Activated T-cell treated with anti-CD3 and anti-CD28 coated beads for 24 hours (primary cell): ENCODE measurements around the gene LRRC19.
A peak's percentile ranks its signal among the peaks of the same experiment; 100 is the strongest.

ENCODE experiments used
- DNase-seq: peaks from one replicate; pipeline ENCODE4 v3.0.0-alpha.2; 2020; ENCODE audit warnings: low read depth

The LRRC19 gene

GRCh38 chr9:26955921-26956859 lies 49.3 kb downstream of the LRRC19 start, which contains the start of gene IFT74:
Gene IFT74 (plus strand): TSS chr9:26956412. CDS start chr9:26961968, 5,556 bp downstream.
- DNase-seq, result peak; percentile 91

DNA sequence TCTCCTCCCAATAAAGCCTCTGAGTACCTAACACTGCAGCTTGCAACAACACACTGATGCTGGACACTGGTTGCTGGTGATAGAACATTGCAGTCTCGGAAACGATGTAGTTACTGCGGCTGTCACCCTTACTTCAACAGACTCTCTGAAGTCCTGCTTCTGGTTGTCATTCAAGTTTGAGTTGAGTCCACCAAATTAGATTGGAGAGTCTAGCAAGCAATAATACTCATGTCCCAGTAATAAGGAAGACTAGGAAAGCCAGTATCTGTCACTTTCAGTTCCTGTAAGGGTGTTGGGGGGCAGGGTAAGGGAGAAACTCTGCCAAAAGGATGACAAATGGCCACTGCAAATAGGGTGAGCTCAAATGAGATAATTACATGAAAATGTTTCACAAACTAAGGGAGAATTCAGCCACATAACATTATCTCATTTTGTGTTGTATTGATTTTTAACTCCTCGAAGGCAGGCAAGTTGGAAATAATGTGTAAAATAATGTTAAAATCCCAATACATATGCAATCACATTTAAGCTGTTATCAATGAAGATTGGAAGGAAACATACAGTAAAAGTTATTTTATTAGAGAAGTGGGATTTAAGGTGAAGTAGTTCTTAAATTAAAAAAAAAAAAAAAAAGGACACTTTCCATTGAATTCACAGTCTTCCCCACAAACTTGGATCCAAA lies 50.1 kb downstream of the LRRC19 start:
- no peak for DNase-seq

GRCh38 chr9:26954050-26954508 lies 51.4 kb downstream of the LRRC19 start:
- DNase-seq, result no peak

- no peak for DNase-seq
These were observed 53.7 kb downstream of the LRRC19 start for GRCh38 chr9:26951794-26952193.

- no peak for DNase-seq
These were observed 55.0 kb downstream of the LRRC19 start for GRCh38 chr9:26950521-26950920.

GRCh38 chr9:26949637-26950069 lies 55.8 kb downstream of the LRRC19 start:
- DNase-seq, result no peak

DNA sequence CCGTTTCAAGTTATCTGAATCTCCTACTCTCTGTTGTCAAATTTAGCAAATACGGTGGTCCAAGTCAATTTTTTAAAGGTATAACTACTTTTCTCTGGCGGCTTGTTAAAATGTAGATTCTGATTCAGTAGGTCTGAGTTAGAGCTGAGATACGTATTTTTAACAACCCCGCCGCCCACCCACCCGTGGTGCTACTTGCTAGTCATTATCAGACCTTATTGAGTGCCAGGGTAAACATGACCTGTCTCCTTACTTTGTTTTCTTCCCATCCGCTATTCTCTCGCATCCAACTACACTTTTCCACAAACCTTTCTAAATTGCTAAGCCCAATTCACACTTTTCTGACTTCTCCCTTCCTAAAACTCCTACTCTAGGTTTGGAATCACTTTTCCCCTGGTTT lies 57.7 kb downstream of the LRRC19 start:
- DNase-seq, result no peak

DNA sequence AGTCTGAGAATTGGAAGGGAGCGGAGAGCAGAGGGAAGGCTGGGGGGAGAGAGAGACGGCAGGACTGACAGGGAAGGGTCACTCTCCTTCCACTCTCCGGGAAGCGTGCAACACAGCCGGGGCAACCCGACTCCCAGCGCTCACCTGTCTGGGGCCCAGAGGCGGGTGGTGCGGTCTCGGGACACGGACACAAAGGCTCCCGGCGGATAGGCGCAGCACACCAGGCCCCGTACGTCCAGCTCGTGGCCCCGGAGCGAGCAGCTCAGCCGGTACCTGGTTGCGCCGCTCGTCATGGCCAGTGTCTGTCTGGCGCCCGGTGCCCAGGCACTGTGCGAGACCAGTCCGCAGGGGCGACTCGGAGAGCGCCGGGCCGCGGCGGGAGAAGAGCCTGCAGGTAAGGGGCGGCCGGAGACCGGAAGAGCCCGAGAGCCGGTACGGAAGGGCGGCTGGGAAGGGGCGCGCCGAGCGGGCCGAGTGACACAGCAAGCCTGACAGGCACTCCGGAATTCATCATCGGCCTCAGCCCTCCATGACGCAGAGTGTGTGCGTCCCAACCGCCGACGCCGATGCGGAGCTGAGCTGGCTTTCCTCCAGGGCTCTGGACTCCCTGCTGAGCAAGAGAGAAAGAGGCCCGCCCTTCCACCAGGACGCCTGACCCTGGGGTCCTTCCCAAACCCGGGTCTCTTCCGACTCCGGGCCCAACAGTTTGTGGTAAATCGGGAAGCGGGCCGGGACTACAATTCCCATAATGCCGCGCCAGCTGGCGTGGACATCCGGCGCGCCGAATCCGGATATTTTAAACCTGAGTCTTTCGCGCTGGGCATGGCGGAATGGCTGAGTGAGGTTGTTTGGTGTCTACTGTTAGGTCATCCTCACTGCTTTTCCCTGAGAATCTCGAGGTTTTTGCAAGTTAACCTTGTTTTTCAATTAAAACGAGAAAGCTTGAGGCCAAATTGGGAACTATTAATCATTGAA lies 58.4 kb downstream of the LRRC19 start, which contains the start of gene PLAA:
Gene PLAA (minus strand): TSS at position 490 of the 975 bp plus-strand sequence. CDS start 197 bp downstream, at position 293.
- DNase-seq, result peak; percentile 81

DNA sequence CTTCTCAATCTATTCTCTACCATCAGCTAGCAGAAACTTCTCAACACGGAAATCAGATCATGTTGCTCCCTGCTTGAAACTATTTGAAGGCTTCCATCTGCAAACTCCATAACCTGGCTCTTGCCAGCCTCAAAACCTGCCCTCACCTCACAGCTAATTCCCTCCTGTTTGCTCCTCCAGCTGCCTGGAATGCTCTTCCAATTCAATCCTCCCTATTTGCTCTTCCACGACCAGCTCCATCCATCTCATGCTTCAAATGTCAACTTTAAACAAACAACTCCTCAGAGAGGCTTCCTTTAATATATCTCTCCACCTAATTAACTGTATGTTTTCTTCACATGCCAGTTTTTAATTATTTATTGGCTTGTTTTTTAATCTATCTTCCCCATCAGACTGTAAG lies 59.9 kb downstream of the LRRC19 start:
- DNase-seq, result no peak
